Measurements from ENCODE around the gene GAB2.

GRCh38 chr11:78230161-78230877 is 187.3 kb downstream of the GAB2 start:
- no peak for TF ChIP-seq POLR2AphosphoS5 (IDR thresholded peaks at IDR 0.05; ENCODE audit: borderline replicate concordance, low read depth, low read length)
- no peak for TF ChIP-seq EZH2 (IDR thresholded peaks at IDR 0.05)
- no peak for TF ChIP-seq FOXP2 (optimal IDR thresholded peaks at IDR 0.05; ENCODE audit: control extremely low read depth, extremely low read length, insufficient read depth)

Measured in SK-N-MC (cell line).